HG02763 (cell line): ENCODE measurements around the gene CHEK2.
"Not testable (repeated sequence)": the region's sequence is repeated elsewhere in the genome, so short reads cannot be mapped to it uniquely, and the experiment has no call there.

Experiments
- ATAC-seq: cut with Tn5 transposase; IDR thresholded peaks from one replicate; pipeline ENCODE4 v1.9.1; 2021; ENCODE audit warnings: mild to moderate bottlenecking, moderate library complexity; ENCODE audit not compliant: unreplicated experiment

CHEK2 gene

GRCh38 chr22:28742562-28742962 is 942 bp upstream of the CHEK2 start:
- no peak for ATAC-seq

GRCh38 chr22:28741200-28741784 is 328 bp downstream of the CHEK2 start:
- no peak for ATAC-seq

- ATAC-seq: not testable (repeated sequence)
Observed at GRCh38 chr22:28738876-28739275, 2.7 kb downstream of the CHEK2 start.

GRCh38 chr22:28737701-28738100 is 3.9 kb downstream of the CHEK2 start:
- no peak for ATAC-seq

- ATAC-seq: no peak
Observed at GRCh38 chr22:28736301-28737155, 5.1 kb downstream of the CHEK2 start.

GRCh38 chr22:28734393-28734792 is 7.2 kb downstream of the CHEK2 start:
- no peak for ATAC-seq

GRCh38 chr22:28730179-28730578 is 11.4 kb downstream of the CHEK2 start:
- ATAC-seq: no peak

GRCh38 chr22:28728621-28729313 is 12.9 kb downstream of the CHEK2 start:
- no peak for ATAC-seq

- ATAC-seq: no peak
Observed at GRCh38 chr22:28728002-28728401, 13.6 kb downstream of the CHEK2 start.

- no peak for ATAC-seq
Observed at GRCh38 chr22:28718044-28718443, 23.6 kb downstream of the CHEK2 start.

- no peak for ATAC-seq
Observed at GRCh38 chr22:28716686-28717085, 24.9 kb downstream of the CHEK2 start.

- ATAC-seq: no peak
Observed at GRCh38 chr22:28715611-28716010, 26.0 kb downstream of the CHEK2 start.

- no peak for ATAC-seq
Observed at GRCh38 chr22:28714043-28714628, 27.5 kb downstream of the CHEK2 start.

- ATAC-seq: no peak
Observed at GRCh38 chr22:28711820-28712777, 29.5 kb downstream of the CHEK2 start.

- ATAC-seq: no peak
Observed at GRCh38 chr22:28711341-28711740, 30.3 kb downstream of the CHEK2 start.

- ATAC-seq: no peak
Observed at GRCh38 chr22:28710576-28711191, 30.9 kb downstream of the CHEK2 start.

GRCh38 chr22:28710107-28710506 is 31.5 kb downstream of the CHEK2 start:
- ATAC-seq: no peak

GRCh38 chr22:28706845-28707244 is 34.8 kb downstream of the CHEK2 start:
- no peak for ATAC-seq

- ATAC-seq: no peak
Observed at GRCh38 chr22:28703436-28703835, 38.2 kb downstream of the CHEK2 start.

GRCh38 chr22:28702891-28703290 is 38.7 kb downstream of the CHEK2 start:
- ATAC-seq: no peak
